ENCODE data around the gene ICAM2.
A peak's percentile ranks its signal among the peaks of the same experiment; 100 is the strongest.

The ICAM2 gene

GRCh38 chr17:63998721-63999679, 21.4 kb downstream of the ICAM2 start:
- H3K4me3 ChIP-seq (ENCODE audit: low read depth, low read length): peak overlapping the region; percentile 56
- no peak for TF ChIP-seq CTCF (IDR thresholded peaks at IDR 0.05; ENCODE audit: low read depth, low read length)

- peak within 1 kb of the TSS; percentile 56 for H3K4me3 ChIP-seq (ENCODE audit: low read depth, low read length)
- no peak for TF ChIP-seq CTCF (IDR thresholded peaks at IDR 0.05; ENCODE audit: low read depth, low read length)
These were observed 22.2 kb downstream of the ICAM2 start, which contains the start of gene PRR29 for GRCh38 chr17:63998050-63998720. TSS of gene PRR29 (plus strand) at chr17:63998351. CDS start at chr17:63998365, 14 bp downstream.

GRCh38 chr17:63997341-63998048, 22.9 kb downstream of the ICAM2 start:
- H3K4me3 ChIP-seq (ENCODE audit: low read depth, low read length): no peak overlapping the region; the same call in 1 of the 2 replicates
- TF ChIP-seq CTCF (IDR thresholded peaks at IDR 0.05; ENCODE audit: low read depth, low read length): no peak

- H3K4me3 ChIP-seq (ENCODE audit: low read depth, low read length): no peak overlapping the region
- TF ChIP-seq CTCF (IDR thresholded peaks at IDR 0.05; ENCODE audit: low read depth, low read length): no peak
These were observed 23.8 kb downstream of the ICAM2 start for GRCh38 chr17:63996430-63997182.

- H3K4me3 ChIP-seq (ENCODE audit: low read depth, low read length): no peak overlapping the region
- no peak for TF ChIP-seq CTCF (IDR thresholded peaks at IDR 0.05; ENCODE audit: low read depth, low read length)
These were observed 24.8 kb downstream of the ICAM2 start for GRCh38 chr17:63995626-63996025.

GRCh38 chr17:63993368-63993985, 27.0 kb downstream of the ICAM2 start:
- no peak overlapping the region for H3K4me3 ChIP-seq (ENCODE audit: low read depth, low read length)
- TF ChIP-seq CTCF (IDR thresholded peaks at IDR 0.05; ENCODE audit: low read depth, low read length): no peak
